ENCODE results near the gene PLCL1. TPM values are rescaled to one million over a fixed set of nuclear protein-coding genes. Genes with fewer than 3 reads are reported as not detected.
A peak's percentile ranks its signal among the peaks of the same experiment; 100 is the strongest.

Gene PLCL1
- polyA plus RNA-seq, 1 of the 3 experiments (the other 2 are of a cell fraction), result 7.7 TPM

DNA sequence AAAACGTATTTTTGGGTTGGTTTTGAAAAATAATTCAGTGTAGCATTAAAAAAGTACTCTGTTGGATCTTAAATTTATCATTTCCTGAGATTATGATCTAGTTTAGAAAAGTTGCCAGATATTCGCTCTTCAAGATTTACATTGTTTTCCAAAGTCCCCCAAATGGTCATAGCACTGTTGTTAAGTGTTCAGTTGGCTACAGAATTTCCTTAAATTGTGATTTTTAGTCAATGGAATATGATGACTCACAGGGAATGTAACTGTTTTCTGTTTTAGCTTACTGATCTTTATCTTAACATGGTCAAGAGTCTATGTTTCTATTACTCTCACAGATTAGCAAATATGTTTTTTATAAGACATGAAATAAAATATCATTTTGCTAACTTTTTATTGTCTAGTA, 23.2 kb downstream of the PLCL1 start (continued):
- TF ChIP-seq, protein P1, sequence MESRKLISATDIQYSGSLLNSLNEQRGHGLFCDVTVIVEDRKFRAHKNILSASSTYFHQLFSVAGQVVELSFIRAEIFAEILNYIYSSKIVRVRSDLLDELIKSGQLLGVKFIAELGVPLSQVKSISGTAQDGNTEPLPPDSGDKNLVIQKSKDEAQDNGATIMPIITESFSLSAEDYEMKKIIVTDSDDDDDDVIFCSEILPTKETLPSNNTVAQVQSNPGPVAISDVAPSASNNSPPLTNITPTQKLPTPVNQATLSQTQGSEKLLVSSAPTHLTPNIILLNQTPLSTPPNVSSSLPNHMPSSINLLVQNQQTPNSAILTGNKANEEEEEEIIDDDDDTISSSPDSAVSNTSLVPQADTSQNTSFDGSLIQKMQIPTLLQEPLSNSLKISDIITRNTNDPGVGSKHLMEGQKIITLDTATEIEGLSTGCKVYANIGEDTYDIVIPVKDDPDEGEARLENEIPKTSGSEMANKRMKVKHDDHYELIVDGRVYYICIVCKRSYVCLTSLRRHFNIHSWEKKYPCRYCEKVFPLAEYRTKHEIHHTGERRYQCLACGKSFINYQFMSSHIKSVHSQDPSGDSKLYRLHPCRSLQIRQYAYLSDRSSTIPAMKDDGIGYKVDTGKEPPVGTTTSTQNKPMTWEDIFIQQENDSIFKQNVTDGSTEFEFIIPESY (IDR thresholded peaks at IDR 0.05; ENCODE audit: borderline replicate concordance, low read depth), result 0 out of 2 replicates have a peak, but pooled peaks have one; percentile 66
- TF ChIP-seq SIN3A (IDR thresholded peaks at IDR 0.05; ENCODE audit: borderline replicate concordance, low read depth, low read length) (no peak), TCF12 (IDR thresholded peaks at IDR 0.05) (peak; percentile 98), SMC3 (IDR thresholded peaks at IDR 0.05; ENCODE audit: low read depth, low read length) (no peak), EZH2phosphoT487 (IDR thresholded peaks at IDR 0.05; ENCODE audit: borderline replicate concordance, low read depth) (no peak), MEF2A (IDR thresholded peaks at IDR 0.05; ENCODE audit: borderline replicate concordance, low read depth) (peak; percentile 71), RCOR1 (IDR thresholded peaks at IDR 0.05; ENCODE audit: low read length) (no peak), NRF1 (IDR thresholded peaks at IDR 0.05; ENCODE audit: low read depth, low read length) (no peak), FOSL2 (IDR thresholded peaks at IDR 0.05; ENCODE audit: borderline replicate concordance, low read depth) (peak; percentile 94)

- Histone ChIP-seq H3K9me3 (no peaks in the 10 kb centered on the region), H3K4me3 (ENCODE audit: low read depth in 2 of 2, low read length in 1 of 2) (no peak overlapping the region), H4K20me1 (ENCODE audit: insufficient read depth) (no peaks in the 10 kb centered on the region), H3K27ac (ENCODE audit: low read depth in 2 of 2, low read length in 1 of 2) (peak overlapping the region; percentile 65 to 87; a peak in 3 of 4 replicates), H3K27me3 (ENCODE audit: insufficient read depth) (no peaks in the 10 kb centered on the region), H3K9me2 (no peaks in the 10 kb centered on the region), H2AFZ (ENCODE audit: low read depth) (0 out of 2 replicates have a peak overlapping the region, but pooled peaks have one; percentile 51), H3K4me2 (peak overlapping the region; percentile 39), H3F3A (replicated peaks; ENCODE audit: insufficient read depth) (peaks cover 37% of the 10 kb centered on the region), H3K4me1 (ENCODE audit: control insufficient read depth in 1 of 2, insufficient read depth in 2 of 2, low read depth in 1 of 2, low read length in 1 of 2) (peaks cover 0 to 24% of the 10 kb centered on the region in 2 experiments; a peak in 3 of 4 replicates), H3K79me2 (ENCODE audit: insufficient read depth) (peaks cover 21% of the 10 kb centered on the region), H3K9ac (no peak overlapping the region), H3K36me3 (replicated peaks in 1 of 2; ENCODE audit: control insufficient read depth in 1 of 2, insufficient read depth in 2 of 2, low read length in 1 of 2) (peaks cover 0 to 3% of the 10 kb centered on the region in 2 experiments)
- no peak for DNase-seq
- ChIA-PET POLR2A (no interaction called here), CTCF (interaction anchor here (1.0 kb wide), 1 partner anchor 11 kb away, joined by 3 read pairs; no protein-coding TSS in a partner anchor)
- 19% methylated on average over 1 of the region's 1 CpG for WGBS (ENCODE audit: low lambda C conversion rate)
- peak; percentile 41; the same call in 1 of the 2 replicates for TF ChIP-seq JUND (IDR thresholded peaks at IDR 0.05)
- no peak for TF ChIP-seq RXRA (IDR thresholded peaks at IDR 0.05; ENCODE audit: borderline replicate concordance, low read depth)
- no peak for TF ChIP-seq CHD2 (IDR thresholded peaks at IDR 0.05; ENCODE audit: low read length, partially characterized antibody)
- no peak; the same call in 1 of the 2 replicates for TF ChIP-seq FOSL2 (IDR thresholded peaks at IDR 0.05; ENCODE audit: borderline replicate concordance, low read depth)
- peak; percentile 57 for TF ChIP-seq NFIC (IDR thresholded peaks at IDR 0.05; ENCODE audit: borderline replicate concordance)
- no peak for TF ChIP-seq RAD21 (IDR thresholded peaks at IDR 0.05; ENCODE audit: low read length)
- TF ChIP-seq SMC3 (IDR thresholded peaks at IDR 0.05; ENCODE audit: low read depth, low read length), result no peak
- no peak for TF ChIP-seq TAF1 (IDR thresholded peaks at IDR 0.05; ENCODE audit: borderline replicate concordance, low read depth, low read length)
- no peak for TF ChIP-seq SIN3A (IDR thresholded peaks at IDR 0.05; ENCODE audit: borderline replicate concordance, low read depth, low read length)
- TF ChIP-seq, protein P1 (IDR thresholded peaks at IDR 0.05; ENCODE audit: borderline replicate concordance, low read depth), result no peak
- peak in 1 of 2 experiments; percentile 69; a peak in 1 of 4 replicates for TF ChIP-seq EP300 (IDR thresholded peaks at IDR 0.05; ENCODE audit: borderline replicate concordance in 1 of 2, low read depth in 1 of 2, low read length in 1 of 2)
- no peak for TF ChIP-seq EZH2phosphoT487 (IDR thresholded peaks at IDR 0.05; ENCODE audit: borderline replicate concordance, low read depth)
- TF ChIP-seq GABPA (IDR thresholded peaks at IDR 0.05; ENCODE audit: low read depth), result no peak
- TF ChIP-seq POLR2AphosphoS5 (IDR thresholded peaks at IDR 0.05; ENCODE audit: low read depth, low read length), result peak; percentile 14; the same call in 1 of the 2 replicates
- TF ChIP-seq REST (IDR thresholded peaks at IDR 0.05; ENCODE audit: low read depth, low read length), result no peak
- peak; percentile 69 for TF ChIP-seq TCF12 (IDR thresholded peaks at IDR 0.05)
- TF ChIP-seq, protein P2, sequence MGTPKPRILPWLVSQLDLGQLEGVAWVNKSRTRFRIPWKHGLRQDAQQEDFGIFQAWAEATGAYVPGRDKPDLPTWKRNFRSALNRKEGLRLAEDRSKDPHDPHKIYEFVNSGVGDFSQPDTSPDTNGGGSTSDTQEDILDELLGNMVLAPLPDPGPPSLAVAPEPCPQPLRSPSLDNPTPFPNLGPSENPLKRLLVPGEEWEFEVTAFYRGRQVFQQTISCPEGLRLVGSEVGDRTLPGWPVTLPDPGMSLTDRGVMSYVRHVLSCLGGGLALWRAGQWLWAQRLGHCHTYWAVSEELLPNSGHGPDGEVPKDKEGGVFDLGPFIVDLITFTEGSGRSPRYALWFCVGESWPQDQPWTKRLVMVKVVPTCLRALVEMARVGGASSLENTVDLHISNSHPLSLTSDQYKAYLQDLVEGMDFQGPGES (IDR thresholded peaks at IDR 0.05; ENCODE audit: low read depth, low read length), result no peak
Observed at GRCh38 chr2:197828464-197829135, 24.2 kb downstream of the PLCL1 start.

Measured in SK-N-SH (cell line).